SK-N-SH (cell line): ENCODE measurements around the gene INPP5A. TPM values are rescaled to one million over a fixed set of nuclear protein-coding genes. Genes with fewer than 3 reads are reported as not detected.

Experiments
- CTCF ChIA-PET: fragments of 300-600, 350-600 bp; formaldehyde crosslinking; extraction: SDS; loops from one replicate; lab custom pipeline; 2021; lab: Yijun Ruan, JAX
- POLR2A ChIA-PET: fragments of 350-600 bp; sonication (Branson Sonifier 250); formaldehyde crosslinking; extraction: SDS; loops from one replicate; lab custom pipeline; 2020; ENCODE audit warnings: antibody characterized with exemption, inconsistent platforms; lab: Yijun Ruan, JAX
- DNase-seq: peaks from one replicate; pipeline ENCODE4 v3.0.0; 2012
- H2AFZ ChIP-seq: fragments of 200-600 bp; sonication (generic); 2 replicates; pipeline ENCODE4 v1.8.1; 2016; ENCODE audit warnings: antibody characterized with exemption, mild to moderate bottlenecking, low read depth
- H3F3A ChIP-seq: fragments of 200-600 bp; sonication (generic); replicated peaks from 2 replicates; pipeline ENCODE3; 2016; ENCODE audit warnings: antibody characterized with exemption, mild to moderate bottlenecking; ENCODE audit not compliant: insufficient read depth
- H3K27ac ChIP-seq, 2 experiments: fragments of 200-500 bp in 1 of 2; fragments of 200-600 bp in 1 of 2; sonication (Bioruptor generic) in 1 of 2; sonication (generic), shearing (Covaris generic) in 1 of 2; 2 replicates each; pipeline versions ENCODE4 v1.5.1 to v1.6.1; 2014 to 2016; ENCODE audit warnings: low read depth in 2 of 2, inconsistent platforms in 1 of 2, low read length in 1 of 2, mild to moderate bottlenecking in 1 of 2, mixed read lengths in 1 of 2
- H3K27me3 ChIP-seq: fragments of 200-600 bp; sonication (generic), shearing (Covaris generic); 2 replicates; pipeline ENCODE4 v1.6.1; 2016; ENCODE audit warnings: mixed run types; ENCODE audit not compliant: insufficient read depth
- H3K36me3 ChIP-seq, 2 experiments: fragments of 200-500 bp in 1 of 2; fragments of 200-600 bp in 1 of 2; sonication (Bioruptor generic) in 1 of 2; sonication (generic) in 1 of 2; replicated peaks in 1 of 2; 2 replicates each; pipeline versions ENCODE3 to v1.5.1; 2014 to 2016; ENCODE audit warnings: low read length in 1 of 2, mild to moderate bottlenecking in 1 of 2; ENCODE audit not compliant: insufficient read depth in 2 of 2, control insufficient read depth in 1 of 2
- H3K4me1 ChIP-seq, 2 experiments: fragments of 200-500 bp in 1 of 2; fragments of 200-600 bp in 1 of 2; sonication (Bioruptor generic) in 1 of 2; sonication (generic), shearing (Covaris generic) in 1 of 2; 2 replicates each; pipeline versions ENCODE4 v1.5.1 to v1.6.1; 2014 to 2016; ENCODE audit warnings: low read depth in 1 of 2, low read length in 1 of 2, mixed run types in 1 of 2; ENCODE audit not compliant: insufficient read depth in 2 of 2, control insufficient read depth in 1 of 2
- H3K4me2 ChIP-seq: fragments of 200-600 bp; sonication (generic), shearing (Covaris generic); 2 replicates; pipeline ENCODE4 v1.6.1; 2017; ENCODE audit warnings: mixed run types
- H3K4me3 ChIP-seq, 2 experiments: fragments of 200-500 bp in 1 of 2; fragments of 200-600 bp in 1 of 2; sonication (Bioruptor generic) in 1 of 2; sonication (generic), shearing (Covaris generic) in 1 of 2; 2 replicates each; pipeline versions ENCODE4 v1.5.1 to v1.8.1; 2014 to 2016; ENCODE audit warnings: low read depth in 2 of 2, inconsistent platforms in 1 of 2, low read length in 1 of 2, mild to moderate bottlenecking in 1 of 2, mixed read lengths in 1 of 2, moderate library complexity in 1 of 2
- H3K79me2 ChIP-seq: fragments of 200-600 bp; sonication (generic); 2 replicates; pipeline ENCODE4 v1.8.1; 2017; ENCODE audit warnings: mild to moderate bottlenecking; ENCODE audit not compliant: insufficient read depth
- H3K9ac ChIP-seq: fragments of 200-600 bp; sonication (generic); 2 replicates; pipeline ENCODE4 v1.6.1; 2017; ENCODE audit warnings: mixed run types
- H3K9me2 ChIP-seq: fragments of 200-600 bp; sonication (generic); 2 replicates; pipeline ENCODE4 v1.6.1; 2017; ENCODE audit warnings: mixed run types
- H3K9me3 ChIP-seq: fragments of 200-600 bp; sonication (generic); 2 replicates; pipeline ENCODE4 v1.6.1; 2017; ENCODE audit warnings: mixed run types, mild to moderate bottlenecking, moderate library complexity
- H4K20me1 ChIP-seq: fragments of 200-600 bp; sonication (generic); 2 replicates; pipeline ENCODE4 v1.6.1; 2017; ENCODE audit warnings: mild to moderate bottlenecking, mixed run types; ENCODE audit not compliant: insufficient read depth
- CHD2 ChIP-seq: fragments of 150-350 bp; IDR thresholded peaks from 2 replicates; pipeline ENCODE4 v1.6.1; 2018; ENCODE audit warnings: low read length; ENCODE audit not compliant: partially characterized antibody
- CTCF ChIP-seq: fragments of 200-600 bp; sonication (generic); IDR thresholded peaks from 2 replicates; pipeline ENCODE4 v1.6.1; 2017; ENCODE audit warnings: antibody characterized with exemption, mild to moderate bottlenecking, moderate library complexity
- EP300 ChIP-seq, 2 experiments: IDR thresholded peaks; 2 replicates each; pipeline versions ENCODE4 v1.4.0 to v1.6.1; 2012; ENCODE audit warnings: borderline replicate concordance in 1 of 2, low read depth in 1 of 2, low read length in 1 of 2
- GABPA ChIP-seq: IDR thresholded peaks from 2 replicates; pipeline ENCODE4 v1.4.0; 2012; ENCODE audit warnings: low read depth, mild to moderate bottlenecking
- GATA2 ChIP-seq: sonication (generic); formaldehyde crosslinking; IDR thresholded peaks from 2 replicates; pipeline ENCODE4 v1.5.0; 2020; ENCODE audit warnings: mild to moderate bottlenecking, missing genetic modification reagents
- IRF3 ChIP-seq: fragments of 150-350 bp; IDR thresholded peaks from 2 replicates; pipeline ENCODE4 v1.6.1; 2016; ENCODE audit warnings: mild to moderate bottlenecking, low read depth, low read length
- JUND ChIP-seq: IDR thresholded peaks from 2 replicates; pipeline ENCODE4 v1.4.0; 2012
- MAX ChIP-seq: IDR thresholded peaks from 2 replicates; pipeline ENCODE4 v1.4.0; 2012; ENCODE audit warnings: low read depth
- MXI1 ChIP-seq: IDR thresholded peaks from 2 replicates; pipeline ENCODE4 v1.6.1; 2012; ENCODE audit warnings: mild to moderate bottlenecking, low read depth, low read length, improper control_type of control experiment
- NFIC ChIP-seq: IDR thresholded peaks from 2 replicates; pipeline ENCODE4 v1.4.0; 2012; ENCODE audit warnings: borderline replicate concordance
- NRF1 ChIP-seq: IDR thresholded peaks from 2 replicates; pipeline ENCODE4 v1.6.1; 2012; ENCODE audit warnings: low read depth, mild to moderate bottlenecking, low read length
- RAD21 ChIP-seq: IDR thresholded peaks from 2 replicates; pipeline ENCODE4 v1.6.1; 2012; ENCODE audit warnings: mild to moderate bottlenecking, low read length
- RCOR1 ChIP-seq: fragments of 150-350 bp; IDR thresholded peaks from 2 replicates; pipeline ENCODE4 v1.6.1; 2017; ENCODE audit warnings: antibody characterized with exemption, low read length
- RFX5 ChIP-seq: IDR thresholded peaks from 2 replicates; pipeline ENCODE4 v1.6.1; 2012; ENCODE audit warnings: mild to moderate bottlenecking, improper control_type of control experiment, low read length
- RXRA ChIP-seq: IDR thresholded peaks from 2 replicates; pipeline ENCODE4 v1.4.0; 2012; ENCODE audit warnings: low read depth, mild to moderate bottlenecking, borderline replicate concordance
- SIN3A ChIP-seq: IDR thresholded peaks from 2 replicates; pipeline ENCODE4 v1.6.1; 2012; ENCODE audit warnings: low read depth, mild to moderate bottlenecking, low read length, moderate library complexity, borderline replicate concordance
- SMC3 ChIP-seq: IDR thresholded peaks from 2 replicates; pipeline ENCODE4 v1.6.1; 2012; ENCODE audit warnings: low read depth, low read length, improper control_type of control experiment
- TAF1 ChIP-seq: IDR thresholded peaks from 2 replicates; pipeline ENCODE4 v1.6.1; 2012; ENCODE audit warnings: low read depth, mild to moderate bottlenecking, low read length, moderate library complexity, borderline replicate concordance
- TCF12 ChIP-seq: IDR thresholded peaks from 2 replicates; pipeline ENCODE4 v1.4.0; 2012
- TEAD4 ChIP-seq: IDR thresholded peaks from 2 replicates; pipeline ENCODE4 v1.4.0; 2012; ENCODE audit warnings: mild to moderate bottlenecking, borderline replicate concordance; ENCODE audit not compliant: insufficient read depth
- USF2 ChIP-seq: fragments of 150-350 bp; IDR thresholded peaks from 2 replicates; pipeline ENCODE4 v1.6.1; 2017; ENCODE audit warnings: antibody characterized with exemption, low read length, low read depth, borderline replicate concordance
- YY1 ChIP-seq: IDR thresholded peaks from 2 replicates; pipeline ENCODE4 v1.4.0; 2012; ENCODE audit warnings: low read depth, mild to moderate bottlenecking
- ZBTB33 ChIP-seq: IDR thresholded peaks from 2 replicates; pipeline ENCODE4 v1.4.0; 2012; ENCODE audit warnings: low read depth, borderline replicate concordance
- WGBS: methylation state at CpG from one replicate; pipeline ENCODE4 v1.1.6; 2017; ENCODE audit warnings: low lambda C conversion rate; 5-methylcytosine and 5-hydroxymethylcytosine counted together
- polyA plus RNA-seq, 3 experiments: library from polyadenylated mRNA; depleted of rRNA; stranded (reverse); fragments of >200 nt; gene quantifications; 2 replicates each; pipeline ENCODE4 v1.2.3, GENCODE V29; 2012

Gene INPP5A
- polyA plus RNA-seq, 1 of the 3 experiments (the other 2 are of a cell fraction): 12.0 TPM

GRCh38 chr10:132532749-132533560, 4.6 kb upstream of the INPP5A start:
- Histone ChIP-seq H3K9me2 (no peaks in the 10 kb centered on the region), H3K27ac (peak overlapping the region in 1 of 2 experiments; percentile 42; a peak in 2 of 4 replicates), H2AFZ (no peak overlapping the region), H4K20me1 (no peaks in the 10 kb centered on the region), H3K4me3 (no peak overlapping the region), H3F3A (peaks cover 9% of the 10 kb centered on the region), H3K79me2 (peaks cover 8% of the 10 kb centered on the region), H3K36me3 (peaks cover 0 to 10% of the 10 kb centered on the region in 2 experiments), H3K4me1 (peaks cover 0 to 17% of the 10 kb centered on the region in 2 experiments; a peak in 2 of 4 replicates), H3K27me3 (no peaks in the 10 kb centered on the region), H3K4me2 (0 out of 2 replicates have a peak overlapping the region, but pooled peaks have one; percentile 29), H3K9me3 (peaks cover 4% of the 10 kb centered on the region; the same call in 1 of the 2 replicates), H3K9ac (no peak overlapping the region)
- ChIA-PET POLR2A (no interaction called here), CTCF (interaction anchor here (0.9 kb wide), 1 partner anchor 309 kb away, joined by 3 read pairs; no protein-coding TSS in a partner anchor)
- DNase-seq: no peak
- WGBS: 76% methylated on average over 14 of the region's 14 CpGs
- no peak for TF ChIP-seq NRF1
- TF ChIP-seq TCF12: peak; percentile 84
- no peak for TF ChIP-seq YY1
- 0 out of 2 replicates have a peak, but pooled peaks have one; percentile 23 for TF ChIP-seq TEAD4
- TF ChIP-seq GATA2 (CRISPR knock-in tag): no peak
- TF ChIP-seq CTCF: no peak
- TF ChIP-seq MXI1: no peak
- TF ChIP-seq RXRA: no peak
- no peak for TF ChIP-seq RFX5
- no peak for TF ChIP-seq SIN3A
- TF ChIP-seq JUND: peak; percentile 51
- no peak for TF ChIP-seq SMC3
- TF ChIP-seq CHD2: no peak
- TF ChIP-seq EP300 (IDR thresholded peaks at IDR 0.05; ENCODE audit: borderline replicate concordance in 1 of 2, low read depth in 1 of 2, low read length in 1 of 2): 0 out of 4 replicates have a peak, but pooled peaks of 1 of the 2 experiments have one; percentile 33
- no peak for TF ChIP-seq RCOR1
- no peak for TF ChIP-seq TAF1
- no peak for TF ChIP-seq USF2
- no peak for TF ChIP-seq IRF3
- TF ChIP-seq GABPA: no peak
- TF ChIP-seq MAX: no peak
- TF ChIP-seq NFIC: 0 out of 2 replicates have a peak, but pooled peaks have one; percentile 19
- no peak for TF ChIP-seq ZBTB33
- TF ChIP-seq RAD21: no peak
